ENCODE data around the gene C9orf153. TPM values are rescaled to one million over a fixed set of nuclear protein-coding genes. Genes with fewer than 3 reads are reported as not detected.

Gene C9orf153
- total and polyA plus RNA-seq, 2 of the 8 experiments (the other 6 are each of a cell fraction or from before 2014, with no cell fraction given): not detected

DNA sequence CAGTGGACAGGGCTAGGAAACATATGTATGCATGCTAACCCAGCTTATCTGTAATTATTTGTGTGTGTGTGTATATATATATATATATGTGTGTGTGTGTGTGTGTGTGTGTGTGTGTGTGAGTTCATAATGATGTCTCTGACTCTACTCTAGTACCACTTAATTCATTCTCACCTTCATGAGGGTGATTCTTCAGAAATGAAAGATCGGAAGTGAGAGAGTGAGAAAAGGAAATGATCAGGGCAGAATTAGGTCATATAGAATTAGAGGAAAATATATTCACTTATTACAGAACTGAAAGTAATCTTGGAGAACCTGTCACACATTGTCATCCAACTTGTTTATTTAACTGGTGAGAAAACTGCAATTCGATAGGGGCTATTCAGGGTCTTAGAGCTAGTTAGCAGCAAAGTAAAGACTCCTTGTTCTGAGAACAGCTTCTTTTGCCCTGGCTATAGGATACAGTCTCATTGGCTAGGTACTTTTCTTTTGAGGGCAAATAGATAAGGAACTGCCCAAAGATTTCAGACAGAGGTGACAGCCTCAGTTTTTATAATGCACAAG is 58.8 kb downstream of the C9orf153 start:
- FAIRE-seq (no peak), DNase-seq (ENCODE audit: low read depth in 1 of 2, low spot score in 2 of 2) (no peak)
- 94% methylated on average over 2 of the region's 2 CpGs; no CpG with 5 or more reads in 1 of the 2 experiments for WGBS, 2 experiments (ENCODE audit: extremely low coverage in 1 of 2, insufficient coverage in 1 of 2, insufficient read length in 1 of 2, insufficient replicate concordance in 2 of 2, low coverage in 1 of 2, low lambda C conversion rate in 2 of 2, missing lambda C conversion rate in 1 of 2)
- Histone ChIP-seq H4K8ac (ENCODE audit: extremely low read depth, insufficient read depth, low read length) (no peak overlapping the region), H3K4me1 (replicated peaks in 1 of 4; ENCODE audit: control insufficient read depth in 3 of 4, insufficient read depth in 4 of 4, low read length in 3 of 4) (peaks cover 0 to 2% (median 0%) of the 10 kb centered on the region in 4 experiments; a peak in 1 of 7 replicates), H3K79me1 (ENCODE audit: low read depth, low read length) (no peaks in the 10 kb centered on the region), H2BK15ac (ENCODE audit: low read length) (no peak overlapping the region), H3K56ac (replicated peaks; ENCODE audit: insufficient read length, low read depth, low read length) (no peak overlapping the region), H4K20me1 (replicated peaks in 1 of 2; ENCODE audit: control insufficient read depth in 1 of 2, insufficient read depth in 2 of 2, low read length in 2 of 2) (no peaks in the 10 kb centered on the region), H2BK20ac (ENCODE audit: low read length) (no peak overlapping the region), H3K23me2 (ENCODE audit: low read depth, low read length) (no peaks in the 10 kb centered on the region), H2BK12ac (ENCODE audit: low read depth, low read length) (no peak overlapping the region), H2AK5ac (ENCODE audit: low read depth, low read length) (no peak overlapping the region), H3K23ac (ENCODE audit: insufficient read length) (no peak overlapping the region), H4K91ac (replicated peaks; ENCODE audit: insufficient read length, low read length) (no peak overlapping the region), H3K4ac (replicated peaks; ENCODE audit: insufficient read length, low read depth, low read length) (no peak overlapping the region), H2BK5ac (ENCODE audit: low read depth, low read length) (no peak overlapping the region), H3K9me3 (ENCODE audit: insufficient read depth in 2 of 2, low read depth in 1 of 2, low read length in 1 of 2) (no peaks in the 10 kb centered on the region), H3K9ac (replicated peaks in 1 of 4; ENCODE audit: extremely low read depth in 1 of 4, low read depth in 3 of 4, low read length in 3 of 4) (no peak overlapping the region), H2AFZ (ENCODE audit: low read length) (no peak overlapping the region), H3K4me2 (ENCODE audit: insufficient read depth in 1 of 2, low read depth in 2 of 2, low read length in 2 of 2) (no peak overlapping the region), H3K27me3 (replicated peaks in 1 of 4; ENCODE audit: control insufficient read depth in 3 of 4, extremely low read depth in 1 of 4, insufficient read depth in 3 of 4, low read length in 3 of 4) (no peaks in the 10 kb centered on the region), H3K14ac (ENCODE audit: insufficient read length) (no peak overlapping the region), H3K36me3 (ENCODE audit: control insufficient read depth in 2 of 4, insufficient read depth in 4 of 4, low read length in 3 of 4) (no peaks in the 10 kb centered on the region), H4K5ac (ENCODE audit: insufficient read length, low read depth, low read length) (no peak overlapping the region), H3K18ac (ENCODE audit: extremely low read depth, low read length) (no peak overlapping the region), H2BK120ac (replicated peaks; ENCODE audit: low read depth, low read length) (no peak overlapping the region), H3K27ac (ENCODE audit: low read depth, low read length) (no peak overlapping the region), H3K4me3 (ENCODE audit: extremely low read depth in 1 of 4, insufficient read depth in 2 of 4, low read depth in 3 of 4, low read length in 4 of 4) (no peak overlapping the region), H3K79me2 (ENCODE audit: control insufficient read depth in 1 of 2, insufficient read depth in 2 of 2, low read length in 2 of 2) (no peaks in the 10 kb centered on the region)
- ChIA-PET POLR2A (ENCODE audit: partially characterized antibody) (no interaction called here), CTCF (ENCODE audit: partially characterized antibody) (interaction anchor here (0.6 to 3.9 kb wide), 19 partner anchors 9 to 638 kb away, joined by 3 to 36 read pairs (median 4); no protein-coding TSS in a partner anchor)
- TF ChIP-seq YY1 (IDR thresholded peaks at IDR 0.05; ENCODE audit: low read depth, low read length): no peak
- no peak for TF ChIP-seq GTF2F1 (IDR thresholded peaks at IDR 0.05; ENCODE audit: borderline replicate concordance, low read depth, low read length)
- no peak for TF ChIP-seq EGR1 (IDR thresholded peaks at IDR 0.05; ENCODE audit: borderline replicate concordance, low read depth, low read length)
- TF ChIP-seq SUZ12 (IDR thresholded peaks at IDR 0.05; ENCODE audit: low read length): no peak
- TF ChIP-seq, protein P1, sequence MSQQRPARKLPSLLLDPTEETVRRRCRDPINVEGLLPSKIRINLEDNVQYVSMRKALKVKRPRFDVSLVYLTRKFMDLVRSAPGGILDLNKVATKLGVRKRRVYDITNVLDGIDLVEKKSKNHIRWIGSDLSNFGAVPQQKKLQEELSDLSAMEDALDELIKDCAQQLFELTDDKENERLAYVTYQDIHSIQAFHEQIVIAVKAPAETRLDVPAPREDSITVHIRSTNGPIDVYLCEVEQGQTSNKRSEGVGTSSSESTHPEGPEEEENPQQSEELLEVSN (IDR thresholded peaks at IDR 0.05): no peak
- TF ChIP-seq EP300 (IDR thresholded peaks at IDR 0.05; ENCODE audit: borderline replicate concordance in 1 of 2, low read depth in 2 of 2, low read length in 2 of 2): no peak
- no peak for TF ChIP-seq KDM5A (IDR thresholded peaks at IDR 0.05; ENCODE audit: low read length)
- no peak for TF ChIP-seq CBX8 (IDR thresholded peaks at IDR 0.05; ENCODE audit: borderline replicate concordance, low read depth, low read length)
- no peak for TF ChIP-seq CREB1 (IDR thresholded peaks at IDR 0.05)
- no peak for TF ChIP-seq CHD1 (IDR thresholded peaks at IDR 0.05; ENCODE audit: low read depth, low read length)
- no peak for TF ChIP-seq POLR2A (IDR thresholded peaks at IDR 0.05; ENCODE audit: control extremely low read depth in 1 of 2, low read depth in 2 of 2, low read length in 2 of 2)

Data from H1 (cell line).